Endothelial cell of umbilical vein (primary cell): ENCODE measurements around the gene EFHD1.
"Not testable (repeated sequence)": the region's sequence is repeated elsewhere in the genome, so short reads cannot be mapped to it uniquely, and the experiment has no call there.

ENCODE experiments used
- CTCF ChIP-seq, 2 donors: IDR thresholded peaks; 1 replicate in 1 of 2; 2 replicates in 1 of 2; pipeline ENCODE4 v1.5.1; 2011; ENCODE audit warnings: low read length in 2 of 2, mild to moderate bottlenecking in 2 of 2, moderate library complexity in 2 of 2, control low read depth in 1 of 2, inconsistent platforms in 1 of 2, low read depth in 1 of 2; ENCODE audit not compliant: insufficient read depth in 1 of 2; ENCODE audit errors: extremely low read depth in 1 of 2
- EZH2 ChIP-seq: IDR thresholded peaks from 2 replicates; pipeline ENCODE4 v1.6.1; 2012; ENCODE audit warnings: borderline replicate concordance, low read depth, mild to moderate bottlenecking, moderate library complexity, low read length, inconsistent platforms; ENCODE audit not compliant: severe bottlenecking
- FOS ChIP-seq: IDR thresholded peaks from 2 replicates; pipeline ENCODE4 v1.6.1; 2011; ENCODE audit warnings: mild to moderate bottlenecking, low read length, moderate library complexity, borderline replicate concordance; ENCODE audit not compliant: insufficient read depth
- GATA2 ChIP-seq: IDR thresholded peaks from 2 replicates; pipeline ENCODE4 v1.7.0; 2011; ENCODE audit warnings: low read depth, mild to moderate bottlenecking, moderate library complexity, mixed read lengths, low read length; ENCODE audit not compliant: insufficient read length, insufficient read depth
- JUN ChIP-seq: IDR thresholded peaks from 2 replicates; pipeline ENCODE4 v1.6.1; 2011; ENCODE audit warnings: borderline replicate concordance, low read depth; ENCODE audit not compliant: insufficient read length, insufficient read depth
- MAX ChIP-seq: IDR thresholded peaks from 2 replicates; pipeline ENCODE4 v1.6.1; 2011; ENCODE audit not compliant: insufficient read depth, insufficient read length
- MYC ChIP-seq: IDR thresholded peaks from one replicate; pipeline ENCODE4 v1.6.1; 2011; ENCODE audit warnings: mild to moderate bottlenecking, low read depth, low read length
- POLR2A ChIP-seq: IDR thresholded peaks from 2 replicates; pipeline ENCODE4 v1.6.1; 2012; ENCODE audit warnings: low read depth, mild to moderate bottlenecking, control low read depth, low read length
- POLR2AphosphoS5 ChIP-seq: IDR thresholded peaks from 2 replicates; pipeline ENCODE4 v1.6.1; 2012; ENCODE audit warnings: low read depth, mild to moderate bottlenecking, control low read depth, low read length, moderate library complexity; ENCODE audit not compliant: insufficient read depth

GRCh38 chr2:232635376-232635775, 2.0 kb downstream of the EFHD1 start:
- not testable (repeated sequence) for TF ChIP-seq POLR2A; CTCF (IDR thresholded peaks at IDR 0.05; ENCODE audit: extremely low read depth in 1 of 2, insufficient read depth in 1 of 2, low read depth in 1 of 2, low read length in 2 of 2); EZH2; POLR2AphosphoS5; JUN; MYC; MAX; GATA2; FOS
